Measurements from ENCODE around the gene RAD1. TPM values are rescaled to one million over a fixed set of nuclear protein-coding genes. Genes with fewer than 3 reads are reported as not detected.
"Not testable (repeated sequence)": the region's sequence is repeated elsewhere in the genome, so short reads cannot be mapped to it uniquely, and the experiment has no call there.

Gene RAD1
- total and polyA plus RNA-seq, 5 donors from 2014 or later = 18.1 to 29.6 (median 19.8) TPM

- no peak for DNase-seq
- H3K27me3 ChIP-seq (ENCODE audit: control insufficient read depth, insufficient read depth, low read length) = no peaks in the 10 kb centered on the region
- Mint-ChIP-seq H3K4me3 (no peak overlapping the region), H3K4me1 (peaks cover 17 to 29% (median 22%) of the 10 kb centered on the region in 4 donors), H3K27ac (no peak overlapping the region), H3K27me3 (no peaks in the 10 kb centered on the region), H3K9me3 (no peaks in the 10 kb centered on the region), H3K36me3 (peaks cover 19% of the 10 kb centered on the region)
- H3K4me3 ChIP-seq (ENCODE audit: low read depth, low read length) = no peak overlapping the region
- H3K27ac ChIP-seq (ENCODE audit: insufficient read depth, low read length, poor library complexity, severe bottlenecking) = no peak overlapping the region
- no peak for ATAC-seq (ENCODE audit: low read depth in 2 of 2)
- peaks cover 43% of the 10 kb centered on the region for H3K36me3 ChIP-seq (ENCODE audit: control insufficient read depth, insufficient read depth, low read length)
- no peaks in the 10 kb centered on the region for H3K9me3 ChIP-seq (ENCODE audit: control insufficient read depth in 2 of 2, low read length in 2 of 2)
- peaks cover 21% of the 10 kb centered on the region for H3K4me1 ChIP-seq (ENCODE audit: control insufficient read depth, insufficient read depth, low read length, poor library complexity, severe bottlenecking)
Measured at GRCh38 chr5:34926318-34926888, 11.1 kb upstream of the RAD1 start.

GRCh38 chr5:34924462-34924765 is 9.1 kb upstream of the RAD1 start:
- peak overlapping the region in 1 of 4 donors; percentile 29 for H3K4me3 Mint-ChIP-seq
- peaks cover 61% of the 10 kb centered on the region for H3K36me3 ChIP-seq (ENCODE audit: control insufficient read depth, insufficient read depth, low read length)
- no peaks in the 10 kb centered on the region for H3K9me3 Mint-ChIP-seq
- no peak overlapping the region for H3K27ac Mint-ChIP-seq
- H3K4me1 ChIP-seq (ENCODE audit: control insufficient read depth, insufficient read depth, low read length, poor library complexity, severe bottlenecking) = peaks cover 7% of the 10 kb centered on the region
- H3K4me3 ChIP-seq (ENCODE audit: low read depth, low read length) = no peak overlapping the region
- H3K27me3 Mint-ChIP-seq = no peaks in the 10 kb centered on the region
- H3K36me3 Mint-ChIP-seq = peaks cover 22% of the 10 kb centered on the region
- H3K9me3 ChIP-seq (ENCODE audit: control insufficient read depth in 2 of 2, low read length in 2 of 2) = no peaks in the 10 kb centered on the region
- peaks cover 6 to 16% (median 11%) of the 10 kb centered on the region in 4 donors for H3K4me1 Mint-ChIP-seq
- no peak overlapping the region for H3K27ac ChIP-seq (ENCODE audit: insufficient read depth, low read length, poor library complexity, severe bottlenecking)
- DNase-seq (no peak), ATAC-seq (ENCODE audit: low read depth in 2 of 2) (no peak)
- no peaks in the 10 kb centered on the region for H3K27me3 ChIP-seq (ENCODE audit: control insufficient read depth, insufficient read depth, low read length)

- Mint-ChIP-seq H3K4me3 (no peak overlapping the region), H3K27me3 (no peaks in the 10 kb centered on the region), H3K27ac (peak overlapping the region in 1 of 3 donors; percentile 22), H3K4me1 (peaks cover 6 to 11% (median 9%) of the 10 kb centered on the region in 4 donors), H3K36me3 (peaks cover 22% of the 10 kb centered on the region), H3K9me3 (no peaks in the 10 kb centered on the region)
- DNase-seq (peak in 1 of 3 donors; percentile 61), ATAC-seq (ENCODE audit: low read depth in 2 of 2) (peak; percentile 94 to 96)
- H3K27me3 ChIP-seq (ENCODE audit: control insufficient read depth, insufficient read depth, low read length) = no peaks in the 10 kb centered on the region
- peaks cover 4% of the 10 kb centered on the region for H3K4me1 ChIP-seq (ENCODE audit: control insufficient read depth, insufficient read depth, low read length, poor library complexity, severe bottlenecking)
- H3K4me3 ChIP-seq (ENCODE audit: low read depth, low read length) = no peak overlapping the region
- no peaks in the 10 kb centered on the region for H3K9me3 ChIP-seq (ENCODE audit: control insufficient read depth in 2 of 2, low read length in 2 of 2)
- peaks cover 61% of the 10 kb centered on the region for H3K36me3 ChIP-seq (ENCODE audit: control insufficient read depth, insufficient read depth, low read length)
- H3K27ac ChIP-seq (ENCODE audit: insufficient read depth, low read length, poor library complexity, severe bottlenecking) = no peak overlapping the region
Measured at GRCh38 chr5:34923694-34924461, 8.6 kb upstream of the RAD1 start.

- peak overlapping the region in 1 of 3 donors; percentile 22 for H3K27ac Mint-ChIP-seq
- H3K4me1 Mint-ChIP-seq; H3K9me3 ChIP-seq (ENCODE audit: control insufficient read depth in 2 of 2, low read length in 2 of 2); H3K27me3 Mint-ChIP-seq; H3K27me3 ChIP-seq (ENCODE audit: control insufficient read depth, insufficient read depth, low read length); ATAC-seq (ENCODE audit: low read depth in 2 of 2); H3K4me1 ChIP-seq (ENCODE audit: control insufficient read depth, insufficient read depth, low read length, poor library complexity, severe bottlenecking); H3K9me3 Mint-ChIP-seq; H3K27ac ChIP-seq (ENCODE audit: insufficient read depth, low read length, poor library complexity, severe bottlenecking); DNase-seq; H3K4me3 Mint-ChIP-seq; H3K4me3 ChIP-seq (ENCODE audit: low read depth, low read length): not testable (repeated sequence)
- H3K36me3 ChIP-seq (ENCODE audit: control insufficient read depth, insufficient read depth, low read length) = peaks cover 63% of the 10 kb centered on the region
- H3K36me3 Mint-ChIP-seq = peaks cover 22% of the 10 kb centered on the region
Measured at GRCh38 chr5:34923256-34923655, 8.0 kb upstream of the RAD1 start.

- Mint-ChIP-seq H3K4me3 (no peak overlapping the region), H3K36me3 (peaks cover 19% of the 10 kb centered on the region), H3K4me1 (peaks cover 6 to 37% (median 20%) of the 10 kb centered on the region in 4 donors), H3K9me3 (no peaks in the 10 kb centered on the region), H3K27me3 (no peaks in the 10 kb centered on the region), H3K27ac (no peak overlapping the region)
- H3K9me3 ChIP-seq (ENCODE audit: control insufficient read depth in 2 of 2, low read length in 2 of 2) = no peaks in the 10 kb centered on the region
- no peak for ATAC-seq (ENCODE audit: low read depth in 2 of 2)
- no peak overlapping the region for H3K4me3 ChIP-seq (ENCODE audit: low read depth, low read length)
- H3K36me3 ChIP-seq (ENCODE audit: control insufficient read depth, insufficient read depth, low read length) = peaks cover 44% of the 10 kb centered on the region
- DNase-seq = no peak
- no peak overlapping the region for H3K27ac ChIP-seq (ENCODE audit: insufficient read depth, low read length, poor library complexity, severe bottlenecking)
- H3K4me1 ChIP-seq (ENCODE audit: control insufficient read depth, insufficient read depth, low read length, poor library complexity, severe bottlenecking) = peaks cover 21% of the 10 kb centered on the region
- H3K27me3 ChIP-seq (ENCODE audit: control insufficient read depth, insufficient read depth, low read length) = no peaks in the 10 kb centered on the region
Measured at GRCh38 chr5:34919077-34919476, 3.8 kb upstream of the RAD1 start.

- no peaks in the 10 kb centered on the region for H3K27me3 Mint-ChIP-seq
- peak overlapping the region in 1 of 3 donors; percentile 58 for H3K27ac Mint-ChIP-seq
- peak overlapping the region in 2 of 4 donors; percentile 9 to 59 for H3K4me3 Mint-ChIP-seq
- H3K4me3 ChIP-seq (ENCODE audit: low read depth, low read length) = no peak overlapping the region
- DNase-seq (no peak), ATAC-seq (ENCODE audit: low read depth in 2 of 2) (no peak)
- H3K9me3 Mint-ChIP-seq = no peaks in the 10 kb centered on the region
- no peak overlapping the region for H3K27ac ChIP-seq (ENCODE audit: insufficient read depth, low read length, poor library complexity, severe bottlenecking)
- peaks cover 13% of the 10 kb centered on the region for H3K36me3 Mint-ChIP-seq
- H3K4me1 ChIP-seq (ENCODE audit: control insufficient read depth, insufficient read depth, low read length, poor library complexity, severe bottlenecking) = peaks cover 24% of the 10 kb centered on the region
- no peaks in the 10 kb centered on the region for H3K9me3 ChIP-seq (ENCODE audit: control insufficient read depth in 2 of 2, low read length in 2 of 2)
- no peaks in the 10 kb centered on the region for H3K27me3 ChIP-seq (ENCODE audit: control insufficient read depth, insufficient read depth, low read length)
- H3K36me3 ChIP-seq (ENCODE audit: control insufficient read depth, insufficient read depth, low read length) = peaks cover 34% of the 10 kb centered on the region
- peaks cover 6 to 42% (median 17%) of the 10 kb centered on the region in 4 donors for H3K4me1 Mint-ChIP-seq
Measured at GRCh38 chr5:34918025-34918424, 2.7 kb upstream of the RAD1 start.

- peak overlapping the region; percentile 89 for H3K27ac ChIP-seq (ENCODE audit: insufficient read depth, low read length, poor library complexity, severe bottlenecking)
- H3K4me3 Mint-ChIP-seq = no peak overlapping the region
Measured at GRCh38 chr5:34916518-34916917, 1.2 kb upstream of the RAD1 start.

GRCh38 chr5:34915856-34916192 is 520 bp upstream of the RAD1 start:
- DNase-seq (no peak), ATAC-seq (ENCODE audit: low read depth in 2 of 2) (no peak)
- H3K27ac Mint-ChIP-seq = no peak overlapping the region
- H3K4me1 Mint-ChIP-seq = peaks cover 6 to 42% (median 19%) of the 10 kb centered on the region in 4 donors
- Histone ChIP-seq H3K27me3 (ENCODE audit: control insufficient read depth, insufficient read depth, low read length) (no peaks in the 10 kb centered on the region), H3K4me3 (ENCODE audit: low read depth, low read length) (peak overlapping the region; percentile 96), H3K9me3 (ENCODE audit: control insufficient read depth in 2 of 2, low read length in 2 of 2) (no peaks in the 10 kb centered on the region), H3K27ac (ENCODE audit: insufficient read depth, low read length, poor library complexity, severe bottlenecking) (peak overlapping the region; percentile 89), H3K4me1 (ENCODE audit: control insufficient read depth, insufficient read depth, low read length, poor library complexity, severe bottlenecking) (peaks cover 24% of the 10 kb centered on the region), H3K36me3 (ENCODE audit: control insufficient read depth, insufficient read depth, low read length) (peaks cover 29% of the 10 kb centered on the region)
- H3K4me3 Mint-ChIP-seq = no peak overlapping the region
- no peaks in the 10 kb centered on the region for H3K9me3 Mint-ChIP-seq
- no peaks in the 10 kb centered on the region for H3K27me3 Mint-ChIP-seq
- peaks cover 16% of the 10 kb centered on the region for H3K36me3 Mint-ChIP-seq

More at GRCh38 chr5:34916518-34916917, 1.2 kb upstream of the RAD1 start:
- Mint-ChIP-seq H3K9me3 (no peaks in the 10 kb centered on the region), H3K27me3 (no peaks in the 10 kb centered on the region), H3K36me3 (peaks cover 15% of the 10 kb centered on the region), H3K4me1 (peaks cover 6 to 44% (median 17%) of the 10 kb centered on the region in 4 donors), H3K27ac (peak overlapping the region in 1 of 3 donors; percentile 79)
- Histone ChIP-seq H3K36me3 (ENCODE audit: control insufficient read depth, insufficient read depth, low read length) (peaks cover 30% of the 10 kb centered on the region), H3K4me1 (ENCODE audit: control insufficient read depth, insufficient read depth, low read length, poor library complexity, severe bottlenecking) (peaks cover 24% of the 10 kb centered on the region), H3K4me3 (ENCODE audit: low read depth, low read length) (peak overlapping the region; percentile 96), H3K9me3 (ENCODE audit: control insufficient read depth in 2 of 2, low read length in 2 of 2) (no peaks in the 10 kb centered on the region), H3K27me3 (ENCODE audit: control insufficient read depth, insufficient read depth, low read length) (no peaks in the 10 kb centered on the region)
- no peak for DNase-seq
- no peak for ATAC-seq (ENCODE audit: low read depth in 2 of 2)
